ENCODE data around the gene LGI1. TPM values are rescaled to one million over a fixed set of nuclear protein-coding genes. Genes with fewer than 3 reads are reported as not detected.
"Not testable (repeated sequence)": the region's sequence is repeated elsewhere in the genome, so short reads cannot be mapped to it uniquely, and the experiment has no call there.

The LGI1 gene
- total RNA-seq, 1 donor: 0.21 TPM

- no peaks in the 10 kb centered on the region for H3K4me1 ChIP-seq (ENCODE audit: insufficient read depth, low read length)
- H3K9me3 ChIP-seq (ENCODE audit: low read depth, low read length): no peaks in the 10 kb centered on the region
- peaks cover 7% of the 10 kb centered on the region for H3K27me3 ChIP-seq (ENCODE audit: insufficient read depth, low read length)
- H3K4me3 ChIP-seq (ENCODE audit: low read length): no peak overlapping the region
Observed at GRCh38 chr10:93807371-93807770, 49.6 kb downstream of the LGI1 start.

GRCh38 chr10:93812659-93813338, 55.1 kb downstream of the LGI1 start:
- H3K4me3 ChIP-seq (ENCODE audit: low read length): no peak overlapping the region
- no peaks in the 10 kb centered on the region for H3K9me3 ChIP-seq (ENCODE audit: low read depth, low read length)
- peaks cover 8% of the 10 kb centered on the region for H3K27me3 ChIP-seq (ENCODE audit: insufficient read depth, low read length)
- H3K4me1 ChIP-seq (ENCODE audit: insufficient read depth, low read length): peaks cover 3% of the 10 kb centered on the region

- H3K4me3 ChIP-seq (ENCODE audit: low read length): no peak overlapping the region
- H3K4me1 ChIP-seq (ENCODE audit: insufficient read depth, low read length): peaks cover 3% of the 10 kb centered on the region
- H3K27me3 ChIP-seq (ENCODE audit: insufficient read depth, low read length): peaks cover 8% of the 10 kb centered on the region
- H3K9me3 ChIP-seq (ENCODE audit: low read depth, low read length): no peaks in the 10 kb centered on the region
Observed at GRCh38 chr10:93813507-93814465, 56.0 kb downstream of the LGI1 start.

- peaks cover 3% of the 10 kb centered on the region for H3K4me1 ChIP-seq (ENCODE audit: insufficient read depth, low read length)
- H3K4me3 ChIP-seq (ENCODE audit: low read length): no peak overlapping the region
- H3K9me3 ChIP-seq (ENCODE audit: low read depth, low read length): no peaks in the 10 kb centered on the region
- H3K27me3 ChIP-seq (ENCODE audit: insufficient read depth, low read length): peaks cover 8% of the 10 kb centered on the region
Observed at GRCh38 chr10:93815304-93816096, 57.8 kb downstream of the LGI1 start.

- Histone ChIP-seq H3K27me3 (ENCODE audit: insufficient read depth, low read length) (peaks cover 8% of the 10 kb centered on the region), H3K9me3 (ENCODE audit: low read depth, low read length) (no peaks in the 10 kb centered on the region), H3K4me3 (ENCODE audit: low read length) (no peak overlapping the region), H3K4me1 (ENCODE audit: insufficient read depth, low read length) (peaks cover 3% of the 10 kb centered on the region)
Observed at GRCh38 chr10:93816123-93816747, 58.5 kb downstream of the LGI1 start.

GRCh38 chr10:93818086-93818485, 60.4 kb downstream of the LGI1 start:
- Histone ChIP-seq H3K4me3 (ENCODE audit: low read length) (no peak overlapping the region), H3K4me1 (ENCODE audit: insufficient read depth, low read length) (peaks cover 3% of the 10 kb centered on the region), H3K27me3 (ENCODE audit: insufficient read depth, low read length) (peaks cover 8% of the 10 kb centered on the region), H3K9me3 (ENCODE audit: low read depth, low read length) (no peaks in the 10 kb centered on the region)

- H3K4me1 ChIP-seq (ENCODE audit: insufficient read depth, low read length): peaks cover 3% of the 10 kb centered on the region
Observed at GRCh38 chr10:93819520-93819919, 61.8 kb downstream of the LGI1 start.

GRCh38 chr10:93820434-93820833, 62.7 kb downstream of the LGI1 start:
- Histone ChIP-seq H3K4me3 (ENCODE audit: low read length) (no peak overlapping the region), H3K27me3 (ENCODE audit: insufficient read depth, low read length) (peaks cover 8% of the 10 kb centered on the region), H3K4me1 (ENCODE audit: insufficient read depth, low read length) (peaks cover 3% of the 10 kb centered on the region), H3K9me3 (ENCODE audit: low read depth, low read length) (no peaks in the 10 kb centered on the region)

More at GRCh38 chr10:93819520-93819919, 61.8 kb downstream of the LGI1 start:
- H3K4me3 ChIP-seq (ENCODE audit: low read length): no peak overlapping the region
- H3K27me3 ChIP-seq (ENCODE audit: insufficient read depth, low read length): peaks cover 8% of the 10 kb centered on the region
- H3K9me3 ChIP-seq (ENCODE audit: low read depth, low read length): no peaks in the 10 kb centered on the region

- H3K4me1 ChIP-seq (ENCODE audit: insufficient read depth, low read length): peaks cover 1% of the 10 kb centered on the region
- H3K9me3 ChIP-seq (ENCODE audit: low read depth, low read length): no peaks in the 10 kb centered on the region
- peaks cover 7% of the 10 kb centered on the region for H3K27me3 ChIP-seq (ENCODE audit: insufficient read depth, low read length)
- H3K4me3 ChIP-seq (ENCODE audit: low read length): no peak overlapping the region
Observed at GRCh38 chr10:93821051-93821772, 63.5 kb downstream of the LGI1 start.

- Histone ChIP-seq H3K4me1 (ENCODE audit: insufficient read depth, low read length) (no peaks in the 10 kb centered on the region), H3K4me3 (ENCODE audit: low read length) (no peak overlapping the region), H3K27me3 (ENCODE audit: insufficient read depth, low read length) (no peaks in the 10 kb centered on the region), H3K9me3 (ENCODE audit: low read depth, low read length) (no peaks in the 10 kb centered on the region)
Observed at GRCh38 chr10:93826355-93826754, 68.6 kb downstream of the LGI1 start.

GRCh38 chr10:93827056-93827804, 69.5 kb downstream of the LGI1 start:
- Histone ChIP-seq H3K4me3 (ENCODE audit: low read length) (no peak overlapping the region), H3K27me3 (ENCODE audit: insufficient read depth, low read length) (no peaks in the 10 kb centered on the region), H3K4me1 (ENCODE audit: insufficient read depth, low read length) (no peaks in the 10 kb centered on the region), H3K9me3 (ENCODE audit: low read depth, low read length) (no peaks in the 10 kb centered on the region)

GRCh38 chr10:93831065-93831464, 73.3 kb downstream of the LGI1 start:
- not testable (repeated sequence) for H3K27me3 ChIP-seq (ENCODE audit: insufficient read depth, low read length); H3K4me3 ChIP-seq (ENCODE audit: low read length); H3K4me1 ChIP-seq (ENCODE audit: insufficient read depth, low read length); H3K9me3 ChIP-seq (ENCODE audit: low read depth, low read length)

GRCh38 chr10:93835770-93836169, 78.0 kb downstream of the LGI1 start:
- H3K4me1 ChIP-seq (ENCODE audit: insufficient read depth, low read length): no peaks in the 10 kb centered on the region
- H3K27me3 ChIP-seq (ENCODE audit: insufficient read depth, low read length): no peaks in the 10 kb centered on the region
- no peaks in the 10 kb centered on the region for H3K9me3 ChIP-seq (ENCODE audit: low read depth, low read length)
- H3K4me3 ChIP-seq (ENCODE audit: low read length): no peak overlapping the region

Measured in mononuclear cell (primary cell).